Keratinocyte (primary cell): ENCODE data around the gene ADARB2. TPM values are rescaled to one million over a fixed set of nuclear protein-coding genes. Genes with fewer than 3 reads are reported as not detected.

ENCODE experiments used
- DNase-seq: peaks from one replicate; pipeline ENCODE4 v3.0.0-alpha.2; 2011; ENCODE audit warnings: low read depth, missing footprints, low spot score
- FAIRE-seq: peaks from 2 replicates; lab custom pipeline; 2011; peaks lifted over from hg19 to GRCh38; lab: Jason Lieb, UNC
- H2AFZ ChIP-seq: 2 replicates; pipeline ENCODE4 v1.6.0; 2012; ENCODE audit warnings: low read length, control low read depth, inconsistent platforms; ENCODE audit not compliant: control insufficient read depth
- H3K27ac ChIP-seq: 2 replicates; pipeline ENCODE4 v1.5.1; 2011; ENCODE audit warnings: low read length; ENCODE audit not compliant: control insufficient read depth, insufficient read depth
- H3K27me3 ChIP-seq: 3 replicates; pipeline ENCODE4 v1.6.0; 2011; ENCODE audit warnings: low read length; ENCODE audit not compliant: control insufficient read depth, insufficient read depth; ENCODE audit errors: extremely low read depth
- H3K36me3 ChIP-seq, 2 experiments: 2 replicates in 1 of 2; 3 replicates in 1 of 2; pipeline ENCODE4 v1.5.1; 2011; ENCODE audit warnings: low read length in 2 of 2, mild to moderate bottlenecking in 1 of 2; ENCODE audit not compliant: control insufficient read depth in 2 of 2, insufficient read depth in 2 of 2; ENCODE audit errors: extremely low read depth in 1 of 2
- H3K4me1 ChIP-seq: 3 replicates; pipeline ENCODE4 v1.5.1; 2011; ENCODE audit warnings: low read length; ENCODE audit not compliant: control insufficient read depth, insufficient read depth; ENCODE audit errors: extremely low read depth
- H3K4me2 ChIP-seq: 3 replicates; pipeline ENCODE4 v1.6.0; 2011; ENCODE audit warnings: low read depth, low read length; ENCODE audit not compliant: control insufficient read depth, insufficient read depth; ENCODE audit errors: extremely low read depth
- H3K4me3 ChIP-seq, 3 experiments: fragments of 200-600 bp in 1 of 3; sonication (generic) in 1 of 3; 2 replicates in 2 of 3; 3 replicates in 1 of 3; pipeline ENCODE4 v1.5.1; 2011 to 2016; ENCODE audit warnings: low read length in 3 of 3, mild to moderate bottlenecking in 3 of 3, control low read depth in 2 of 3, inconsistent platforms in 1 of 3, low read depth in 1 of 3, mixed read lengths in 1 of 3, mixed run types in 1 of 3, moderate library complexity in 1 of 3; ENCODE audit not compliant: control insufficient read depth in 2 of 3, insufficient read depth in 2 of 3; ENCODE audit errors: extremely low read depth in 1 of 3
- H3K79me2 ChIP-seq: 2 replicates; pipeline ENCODE4 v1.6.0; 2012; ENCODE audit warnings: low read length; ENCODE audit not compliant: control insufficient read depth, insufficient read depth
- H3K9ac ChIP-seq: 3 replicates; pipeline ENCODE4 v1.6.0; 2011; ENCODE audit warnings: low read length; ENCODE audit not compliant: control insufficient read depth, insufficient read depth; ENCODE audit errors: extremely low read depth
- H3K9me1 ChIP-seq: 3 replicates; pipeline ENCODE4 v1.6.0; 2011; ENCODE audit warnings: low read length; ENCODE audit not compliant: control insufficient read depth, insufficient read depth; ENCODE audit errors: extremely low read depth
- H3K9me3 ChIP-seq: 2 replicates; pipeline ENCODE4 v1.5.1; 2012; ENCODE audit warnings: low read depth, low read length; ENCODE audit not compliant: control insufficient read depth
- H4K20me1 ChIP-seq: 3 replicates; pipeline ENCODE4 v1.6.0; 2011; ENCODE audit warnings: low read length; ENCODE audit not compliant: control insufficient read depth, insufficient read depth; ENCODE audit errors: extremely low read depth
- CTCF ChIP-seq, 3 experiments: IDR thresholded peaks in 1 of 3; conservative IDR thresholded peaks in 1 of 3; optimal IDR thresholded peaks in 1 of 3; 2 replicates in 2 of 3; 3 replicates in 1 of 3; pipeline versions ENCODE3 to v1.5.1; 2011; ENCODE audit warnings: low read length in 3 of 3, mild to moderate bottlenecking in 3 of 3, moderate library complexity in 2 of 3, control low read depth in 1 of 3, inconsistent platforms in 1 of 3; ENCODE audit not compliant: insufficient read depth in 2 of 3; ENCODE audit errors: extremely low read depth in 1 of 3
- EZH2 ChIP-seq: IDR thresholded peaks from one replicate; pipeline ENCODE4 v1.6.1; 2012; ENCODE audit warnings: inconsistent platforms, mild to moderate bottlenecking, low read length, moderate library complexity
- dilution Hi-C: fragments of 300-500 bp; cut with MboI; formaldehyde crosslinking; loops from one replicate; pipeline ENCODE4 v1.7.0; 2020; ENCODE audit warnings: low sequenced_read_pairs; ENCODE audit not compliant: extremely low pct_ligation_motif_present
- polyA plus RNA-seq, 5 experiments: library from polyadenylated mRNA; depleted of rRNA in 3 of 5; stranded (reverse) in 3 of 5; stranded (forward) in 1 of 5; unstranded in 1 of 5; fragments of >200 nt; gene quantifications; 1 replicate in 1 of 5; 2 replicates in 3 of 5; 3 replicates in 1 of 5; pipeline versions ENCODE4 v1.2.1 to v1.2.3, GENCODE V29; 2011 to 2012; ENCODE audit warnings: missing spikeins in 2 of 5, low read depth in 1 of 5, low replicate concordance in 1 of 5

Gene ADARB2
- polyA plus RNA-seq, 1 donor (not counting 4 experiments of a cell fraction or from before 2014, with no cell fraction given), result not detected

- no peak overlapping the region for H3K4me3 ChIP-seq
- no peaks in the 10 kb centered on the region for H3K36me3 ChIP-seq
- peaks cover 3% of the 10 kb centered on the region for H3K9me3 ChIP-seq
- no peaks in the 10 kb centered on the region for H3K9me1 ChIP-seq
- no peaks in the 10 kb centered on the region for H3K4me1 ChIP-seq
- dilution Hi-C loops, result no loop called here
- H3K27me3 ChIP-seq, result no peaks in the 10 kb centered on the region
- H3K27ac ChIP-seq, result no peak overlapping the region
- H2AFZ ChIP-seq, result no peak overlapping the region
- H3K79me2 ChIP-seq, result no peaks in the 10 kb centered on the region
- DNase-seq, result no peak
- no peak for FAIRE-seq
- H4K20me1 ChIP-seq, result no peaks in the 10 kb centered on the region
- no peak for TF ChIP-seq EZH2
- no peak for TF ChIP-seq CTCF (optimal IDR thresholded peaks at IDR 0.05 in 1 of 3, IDR thresholded peaks at IDR 0.05 in 1 of 3, conservative IDR thresholded peaks at IDR 0.05 in 1 of 3; ENCODE audit: extremely low read depth in 1 of 3, insufficient read depth in 2 of 3, low read length in 3 of 3)
- no peak overlapping the region for H3K9ac ChIP-seq
- no peak overlapping the region for H3K4me2 ChIP-seq
These were observed 111.6 kb downstream of the ADARB2 start for GRCh38 chr10:1625731-1626130.

GRCh38 chr10:1625079-1625478 lies 112.2 kb downstream of the ADARB2 start:
- H3K9me1 ChIP-seq, result no peaks in the 10 kb centered on the region
- no peak overlapping the region for H3K9ac ChIP-seq
- no peak for TF ChIP-seq CTCF (optimal IDR thresholded peaks at IDR 0.05 in 1 of 3, IDR thresholded peaks at IDR 0.05 in 1 of 3, conservative IDR thresholded peaks at IDR 0.05 in 1 of 3; ENCODE audit: extremely low read depth in 1 of 3, insufficient read depth in 2 of 3, low read length in 3 of 3)
- no peak for TF ChIP-seq EZH2
- H3K27ac ChIP-seq, result no peak overlapping the region
- FAIRE-seq (no peak), DNase-seq (no peak)
- peaks cover 3% of the 10 kb centered on the region for H3K9me3 ChIP-seq
- H3K27me3 ChIP-seq, result no peaks in the 10 kb centered on the region
- no peak overlapping the region for H3K4me3 ChIP-seq
- dilution Hi-C loops, result no loop called here
- no peaks in the 10 kb centered on the region for H3K4me1 ChIP-seq
- H2AFZ ChIP-seq, result no peak overlapping the region
- no peaks in the 10 kb centered on the region for H3K79me2 ChIP-seq
- H3K4me2 ChIP-seq, result no peak overlapping the region
- H4K20me1 ChIP-seq, result no peaks in the 10 kb centered on the region
- H3K36me3 ChIP-seq, result no peaks in the 10 kb centered on the region
